ENCODE data around the gene RNLS. TPM values are rescaled to one million over a fixed set of nuclear protein-coding genes. Genes with fewer than 3 reads are reported as not detected.
A peak's percentile ranks its signal among the peaks of the same experiment; 100 is the strongest.

Gene RNLS
- total RNA-seq, 1 donor from 2014 or later: 2.2 TPM

- DNase-seq (ENCODE audit: low read depth, low spot score): peak; percentile 20
Measured at GRCh38 chr10:88553116-88553752, 29.9 kb downstream of the RNLS start.

GRCh38 chr10:88551246-88551645 is 31.9 kb downstream of the RNLS start:
- no peak for DNase-seq (ENCODE audit: low read depth, low spot score)

GRCh38 chr10:88546497-88546896 is 36.6 kb downstream of the RNLS start:
- no peak for DNase-seq (ENCODE audit: low read depth, low spot score)

- no peak for DNase-seq (ENCODE audit: low read depth, low spot score)
Measured at GRCh38 chr10:88545359-88545758, 37.8 kb downstream of the RNLS start.

- no peak for DNase-seq (ENCODE audit: low read depth, low spot score)
Measured at GRCh38 chr10:88544140-88544870, 38.8 kb downstream of the RNLS start.

GRCh38 chr10:88542522-88542921 is 40.6 kb downstream of the RNLS start:
- DNase-seq (ENCODE audit: low read depth, low spot score): no peak

GRCh38 chr10:88541116-88541626 is 41.9 kb downstream of the RNLS start:
- DNase-seq (ENCODE audit: low read depth, low spot score): peak; percentile 48

GRCh38 chr10:88540351-88540750 is 42.8 kb downstream of the RNLS start:
- no peak for DNase-seq (ENCODE audit: low read depth, low spot score)

GRCh38 chr10:88538048-88538447 is 45.1 kb downstream of the RNLS start:
- no peak for DNase-seq (ENCODE audit: low read depth, low spot score)

- no peak for DNase-seq (ENCODE audit: low read depth, low spot score)
Measured at GRCh38 chr10:88537322-88537721, 45.8 kb downstream of the RNLS start.

- DNase-seq (ENCODE audit: low read depth, low spot score): no peak
Measured at GRCh38 chr10:88536437-88536836, 46.7 kb downstream of the RNLS start.

GRCh38 chr10:88534072-88534665 is 48.9 kb downstream of the RNLS start:
- DNase-seq (ENCODE audit: low read depth, low spot score): no peak

GRCh38 chr10:88531392-88532052 is 51.6 kb downstream of the RNLS start:
- no peak for DNase-seq (ENCODE audit: low read depth, low spot score)

- no peak for DNase-seq (ENCODE audit: low read depth, low spot score)
Measured at GRCh38 chr10:88530629-88531391, 52.3 kb downstream of the RNLS start.

- no peak for DNase-seq (ENCODE audit: low read depth, low spot score)
Measured at GRCh38 chr10:88530093-88530492, 53.0 kb downstream of the RNLS start.

- DNase-seq (ENCODE audit: low read depth, low spot score): no peak
Measured at GRCh38 chr10:88528806-88529570, 54.1 kb downstream of the RNLS start.

GRCh38 chr10:88528201-88528600 is 54.9 kb downstream of the RNLS start:
- no peak for DNase-seq (ENCODE audit: low read depth, low spot score)

- DNase-seq (ENCODE audit: low read depth, low spot score): no peak
Measured at GRCh38 chr10:88527245-88527644, 55.9 kb downstream of the RNLS start.

- no peak for DNase-seq (ENCODE audit: low read depth, low spot score)
Measured at GRCh38 chr10:88526501-88527105, 56.5 kb downstream of the RNLS start.
